ENCODE data around the gene NRP1. TPM values are rescaled to one million over a fixed set of nuclear protein-coding genes. Genes with fewer than 3 reads are reported as not detected.

NRP1 gene
- polyA plus RNA-seq, 2 of the 4 experiments (the other 2 are of a cell fraction): 121 to 259 TPM

DNA sequence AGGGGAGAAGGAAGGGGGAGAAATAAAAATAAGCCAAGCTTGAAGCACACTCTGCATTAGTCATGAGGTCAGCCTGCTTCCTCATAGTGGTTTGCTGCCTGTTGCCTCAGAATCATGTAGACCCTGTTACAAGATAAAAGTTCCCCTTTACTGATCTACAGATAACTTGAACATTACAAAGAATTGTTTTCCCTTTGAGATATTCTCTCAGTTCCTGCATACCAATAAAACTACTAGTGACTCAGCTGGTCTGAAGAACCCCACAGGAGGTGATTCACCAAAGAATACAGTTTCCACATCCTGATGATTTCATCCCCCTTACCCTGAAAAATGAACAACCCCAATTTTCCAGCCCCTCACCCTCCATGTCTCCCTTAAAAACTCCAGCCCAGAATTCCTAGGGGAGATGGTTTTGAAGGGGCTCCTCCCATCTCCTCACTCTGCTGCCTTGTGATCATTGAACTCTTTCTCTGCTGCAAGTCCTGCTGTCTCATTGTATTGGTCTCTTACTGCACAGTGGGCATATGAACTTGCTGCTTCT is 31.5 kb upstream of the NRP1 start:
- ATAC-seq (peak; percentile 89 to 97), FAIRE-seq (peak; percentile 68), DNase-seq (ENCODE audit: low read depth in 1 of 2, low spot score in 1 of 2) (peak; percentile 21 to 63)
- Histone ChIP-seq H3K9me3 (peaks cover 26% of the 10 kb centered on the region), H3K4me2 (peak overlapping the region; percentile 43), H3K27ac (peak overlapping the region; percentile 80 to 88), H3K4me3 (no peak overlapping the region), H3K4me1 (peaks cover 14% of the 10 kb centered on the region; the same call in 2 of the 3 replicates)
- CTCF ChIA-PET: interaction anchor here (1.0 to 1.1 kb wide), 2 partner anchors 8 to 29 kb away, joined by 3 read pairs; no protein-coding TSS in a partner anchor
- POLR2A ChIA-PET: interaction anchor here (0.6 to 2.3 kb wide), 2 partner anchors 30 to 47 kb away, joined by 3 to 30 read pairs; partner anchors contain the start of gene NRP1
- TF ChIP-seq EHF (CRISPR knock-in tag; IDR thresholded peaks at IDR 0.05) (no peak), TP53 (CRISPR knock-in tag; IDR thresholded peaks at IDR 0.05) (no peak), NR3C1 (IDR thresholded peaks at IDR 0.05) (no peak), SREBF2 (IDR thresholded peaks at IDR 0.05) (no peak), KDM1A (IDR thresholded peaks at IDR 0.05; ENCODE audit: low read depth) (no peak), POLR2AphosphoS2 (conservative IDR thresholded peaks at IDR 0.05; ENCODE audit: low read length) (no peak), CHD4 (IDR thresholded peaks at IDR 0.05; ENCODE audit: borderline replicate concordance) (no peak), CBX8 (IDR thresholded peaks at IDR 0.05) (no peak), BHLHE40 (IDR thresholded peaks at IDR 0.05; ENCODE audit: low read depth, low read length) (no peak), CEBPB (IDR thresholded peaks at IDR 0.05) (peak; percentile 36 to 60; a peak in 2 of 4 replicates), MAZ (IDR thresholded peaks at IDR 0.05; ENCODE audit: borderline replicate concordance, low read depth, low read length) (no peak), ZNF302 (CRISPR knock-in tag; IDR thresholded peaks at IDR 0.05) (no peak), ESRRA (IDR thresholded peaks at IDR 0.05; ENCODE audit: borderline replicate concordance, low read length) (no peak), JUN (IDR thresholded peaks at IDR 0.05) (peak; percentile 80 to 92; a peak in 3 of 5 replicates), SMC3 (IDR thresholded peaks at IDR 0.05) (peak; percentile 37; the same call in 2 of the 3 replicates), FOXS1 (CRISPR knock-in tag; IDR thresholded peaks at IDR 0.05) (no peak), PHF8 (IDR thresholded peaks at IDR 0.05; ENCODE audit: borderline replicate concordance, low read depth) (no peak), HEYL (CRISPR knock-in tag; IDR thresholded peaks at IDR 0.05) (no peak), HOXA7 (CRISPR knock-in tag; IDR thresholded peaks at IDR 0.05) (no peak), RAD21 (conservative IDR thresholded peaks at IDR 0.05 in 1 of 2, IDR thresholded peaks at IDR 0.05 in 1 of 2) (peak in 1 of 2 experiments; percentile 56; a peak in 3 of 5 replicates), NPAS2 (CRISPR knock-in tag; IDR thresholded peaks at IDR 0.05; ENCODE audit: borderline replicate concordance) (no peak), GATA3 (IDR thresholded peaks at IDR 0.05; ENCODE audit: borderline replicate concordance) (peak; percentile 73; the same call in 1 of the 2 replicates), RCOR1 (IDR thresholded peaks at IDR 0.05; ENCODE audit: low read depth, low read length) (no peak), EP300 (IDR thresholded peaks at IDR 0.05) (peak; percentile 86 to 90; a peak in 3 of 5 replicates), RNF2 (IDR thresholded peaks at IDR 0.05; ENCODE audit: borderline replicate concordance, low read depth) (no peak), ZC3H11A (IDR thresholded peaks at IDR 0.05) (no peak), MYC (IDR thresholded peaks at IDR 0.05; ENCODE audit: borderline replicate concordance, low read length) (no peak), ZSCAN20 (CRISPR knock-in tag; IDR thresholded peaks at IDR 0.05) (no peak), RARB (CRISPR knock-in tag; IDR thresholded peaks at IDR 0.05) (no peak), HOXB5 (CRISPR knock-in tag; IDR thresholded peaks at IDR 0.05) (no peak)
- TF ChIP-seq, protein P1, sequence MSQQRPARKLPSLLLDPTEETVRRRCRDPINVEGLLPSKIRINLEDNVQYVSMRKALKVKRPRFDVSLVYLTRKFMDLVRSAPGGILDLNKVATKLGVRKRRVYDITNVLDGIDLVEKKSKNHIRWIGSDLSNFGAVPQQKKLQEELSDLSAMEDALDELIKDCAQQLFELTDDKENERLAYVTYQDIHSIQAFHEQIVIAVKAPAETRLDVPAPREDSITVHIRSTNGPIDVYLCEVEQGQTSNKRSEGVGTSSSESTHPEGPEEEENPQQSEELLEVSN (IDR thresholded peaks at IDR 0.05; ENCODE audit: borderline replicate concordance, low read depth): no peak
- TF ChIP-seq, protein P2, sequence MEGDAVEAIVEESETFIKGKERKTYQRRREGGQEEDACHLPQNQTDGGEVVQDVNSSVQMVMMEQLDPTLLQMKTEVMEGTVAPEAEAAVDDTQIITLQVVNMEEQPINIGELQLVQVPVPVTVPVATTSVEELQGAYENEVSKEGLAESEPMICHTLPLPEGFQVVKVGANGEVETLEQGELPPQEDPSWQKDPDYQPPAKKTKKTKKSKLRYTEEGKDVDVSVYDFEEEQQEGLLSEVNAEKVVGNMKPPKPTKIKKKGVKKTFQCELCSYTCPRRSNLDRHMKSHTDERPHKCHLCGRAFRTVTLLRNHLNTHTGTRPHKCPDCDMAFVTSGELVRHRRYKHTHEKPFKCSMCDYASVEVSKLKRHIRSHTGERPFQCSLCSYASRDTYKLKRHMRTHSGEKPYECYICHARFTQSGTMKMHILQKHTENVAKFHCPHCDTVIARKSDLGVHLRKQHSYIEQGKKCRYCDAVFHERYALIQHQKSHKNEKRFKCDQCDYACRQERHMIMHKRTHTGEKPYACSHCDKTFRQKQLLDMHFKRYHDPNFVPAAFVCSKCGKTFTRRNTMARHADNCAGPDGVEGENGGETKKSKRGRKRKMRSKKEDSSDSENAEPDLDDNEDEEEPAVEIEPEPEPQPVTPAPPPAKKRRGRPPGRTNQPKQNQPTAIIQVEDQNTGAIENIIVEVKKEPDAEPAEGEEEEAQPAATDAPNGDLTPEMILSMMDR (IDR thresholded peaks at IDR 0.05): no peak
- TF ChIP-seq, protein P3, sequence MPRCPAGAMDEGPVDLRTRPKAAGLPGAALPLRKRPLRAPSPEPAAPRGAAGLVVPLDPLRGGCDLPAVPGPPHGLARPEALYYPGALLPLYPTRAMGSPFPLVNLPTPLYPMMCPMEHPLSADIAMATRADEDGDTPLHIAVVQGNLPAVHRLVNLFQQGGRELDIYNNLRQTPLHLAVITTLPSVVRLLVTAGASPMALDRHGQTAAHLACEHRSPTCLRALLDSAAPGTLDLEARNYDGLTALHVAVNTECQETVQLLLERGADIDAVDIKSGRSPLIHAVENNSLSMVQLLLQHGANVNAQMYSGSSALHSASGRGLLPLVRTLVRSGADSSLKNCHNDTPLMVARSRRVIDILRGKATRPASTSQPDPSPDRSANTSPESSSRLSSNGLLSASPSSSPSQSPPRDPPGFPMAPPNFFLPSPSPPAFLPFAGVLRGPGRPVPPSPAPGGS (IDR thresholded peaks at IDR 0.05): peak; percentile 68; the same call in 1 of the 3 replicates
- TF ChIP-seq, protein P4, sequence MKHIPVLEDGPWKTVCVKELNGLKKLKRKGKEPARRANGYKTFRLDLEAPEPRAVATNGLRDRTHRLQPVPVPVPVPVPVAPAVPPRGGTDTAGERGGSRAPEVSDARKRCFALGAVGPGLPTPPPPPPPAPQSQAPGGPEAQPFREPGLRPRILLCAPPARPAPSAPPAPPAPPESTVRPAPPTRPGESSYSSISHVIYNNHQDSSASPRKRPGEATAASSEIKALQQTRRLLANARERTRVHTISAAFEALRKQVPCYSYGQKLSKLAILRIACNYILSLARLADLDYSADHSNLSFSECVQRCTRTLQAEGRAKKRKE (CRISPR knock-in tag; IDR thresholded peaks at IDR 0.05; ENCODE audit: low read depth): no peak
- TF ChIP-seq, protein P5, sequence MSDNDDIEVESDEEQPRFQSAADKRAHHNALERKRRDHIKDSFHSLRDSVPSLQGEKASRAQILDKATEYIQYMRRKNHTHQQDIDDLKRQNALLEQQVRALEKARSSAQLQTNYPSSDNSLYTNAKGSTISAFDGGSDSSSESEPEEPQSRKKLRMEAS (IDR thresholded peaks at IDR 0.05): no peak
- TF ChIP-seq, protein P6, sequence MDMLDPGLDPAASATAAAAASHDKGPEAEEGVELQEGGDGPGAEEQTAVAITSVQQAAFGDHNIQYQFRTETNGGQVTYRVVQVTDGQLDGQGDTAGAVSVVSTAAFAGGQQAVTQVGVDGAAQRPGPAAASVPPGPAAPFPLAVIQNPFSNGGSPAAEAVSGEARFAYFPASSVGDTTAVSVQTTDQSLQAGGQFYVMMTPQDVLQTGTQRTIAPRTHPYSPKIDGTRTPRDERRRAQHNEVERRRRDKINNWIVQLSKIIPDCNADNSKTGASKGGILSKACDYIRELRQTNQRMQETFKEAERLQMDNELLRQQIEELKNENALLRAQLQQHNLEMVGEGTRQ (IDR thresholded peaks at IDR 0.05): no peak
- TF ChIP-seq, protein P7, sequence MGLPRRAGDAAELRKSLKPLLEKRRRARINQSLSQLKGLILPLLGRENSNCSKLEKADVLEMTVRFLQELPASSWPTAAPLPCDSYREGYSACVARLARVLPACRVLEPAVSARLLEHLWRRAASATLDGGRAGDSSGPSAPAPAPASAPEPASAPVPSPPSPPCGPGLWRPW (IDR thresholded peaks at IDR 0.05): peak; percentile 72; the same call in 1 of the 2 replicates
